Loucy (cell line): Measurements from ENCODE around the gene MKLN1.
A peak's percentile ranks its signal among the peaks of the same experiment; 100 is the strongest.

Experiments used
- H2AFZ ChIP-seq: fragments of 200-600 bp; sonication (generic); 2 replicates; pipeline ENCODE4 v1.6.0; 2016; ENCODE audit warnings: antibody characterized with exemption, mild to moderate bottlenecking, low read length, moderate library complexity
- H3F3A ChIP-seq: fragments of 200-600 bp; 2 replicates; pipeline ENCODE4 v1.6.0; 2016; ENCODE audit warnings: antibody characterized with exemption, low read depth, mild to moderate bottlenecking
- H3K27me3 ChIP-seq: fragments of 200-600 bp; sonication (generic); 2 replicates; pipeline ENCODE4 v1.6.1; 2014; ENCODE audit warnings: low read length, mild to moderate bottlenecking; ENCODE audit not compliant: insufficient read depth, poor library complexity, severe bottlenecking
- H3K36me3 ChIP-seq: fragments of 200-600 bp; sonication (generic); 2 replicates; pipeline ENCODE4 v1.6.1; 2016; ENCODE audit warnings: low read length; ENCODE audit not compliant: insufficient read depth
- H3K4me1 ChIP-seq: fragments of 200-600 bp; sonication (generic); 2 replicates; pipeline ENCODE4 v1.5.1; 2014; ENCODE audit warnings: low read length, mild to moderate bottlenecking; ENCODE audit not compliant: insufficient read depth, poor library complexity, severe bottlenecking
- H3K4me2 ChIP-seq: fragments of 200-600 bp; sonication (generic); 2 replicates; pipeline ENCODE4 v1.6.0; 2014; ENCODE audit warnings: antibody characterized with exemption, low read length, low read depth, mild to moderate bottlenecking; ENCODE audit not compliant: poor library complexity, severe bottlenecking
- H3K4me3 ChIP-seq: fragments of 200-600 bp; sonication (generic); 2 replicates; pipeline ENCODE4 v1.5.1; 2014; ENCODE audit warnings: low read length, mild to moderate bottlenecking, mixed read lengths; ENCODE audit not compliant: poor library complexity, severe bottlenecking
- H3K79me2 ChIP-seq: fragments of 200-600 bp; sonication (generic); 2 replicates; pipeline ENCODE4 v1.6.1; 2014; ENCODE audit warnings: low read length; ENCODE audit not compliant: insufficient read depth
- H3K9ac ChIP-seq: fragments of 200-600 bp; sonication (generic); 2 replicates; pipeline ENCODE4 v1.6.0; 2014; ENCODE audit warnings: mild to moderate bottlenecking, low read depth, low read length, moderate library complexity; ENCODE audit not compliant: poor library complexity, severe bottlenecking
- H3K9me2 ChIP-seq: fragments of 200-600 bp; sonication (generic); replicated peaks from 2 replicates; pipeline ENCODE4 v1.6.1; 2016; ENCODE audit warnings: low read depth, low read length, mixed read lengths
- H3K9me3 ChIP-seq: fragments of 200-600 bp; sonication (generic); 2 replicates; pipeline ENCODE4 v1.6.1; 2014; ENCODE audit warnings: mild to moderate bottlenecking, antibody characterized with exemption, low read length, low read depth; ENCODE audit not compliant: insufficient read depth
- H4K20me1 ChIP-seq: fragments of 200-600 bp; sonication (generic); 2 replicates; pipeline ENCODE4 v1.6.0; 2014; ENCODE audit warnings: antibody characterized with exemption, low read length, mild to moderate bottlenecking; ENCODE audit not compliant: insufficient read depth, poor library complexity, severe bottlenecking
- EZH2phosphoT487 ChIP-seq: fragments of 200-600 bp; IDR thresholded peaks from 2 replicates; pipeline ENCODE4 v1.6.1; 2018; ENCODE audit warnings: antibody characterized with exemption, mild to moderate bottlenecking, moderate library complexity, borderline replicate concordance
- TF ChIP-seq, protein P1 (sequence below): fragments of 200-600 bp; sonication (generic); conservative IDR thresholded peaks from 2 replicates; pipeline ENCODE4 v1.5.1; 2014; ENCODE audit warnings: mild to moderate bottlenecking, antibody characterized with exemption, low read length

Gene MKLN1

DNA sequence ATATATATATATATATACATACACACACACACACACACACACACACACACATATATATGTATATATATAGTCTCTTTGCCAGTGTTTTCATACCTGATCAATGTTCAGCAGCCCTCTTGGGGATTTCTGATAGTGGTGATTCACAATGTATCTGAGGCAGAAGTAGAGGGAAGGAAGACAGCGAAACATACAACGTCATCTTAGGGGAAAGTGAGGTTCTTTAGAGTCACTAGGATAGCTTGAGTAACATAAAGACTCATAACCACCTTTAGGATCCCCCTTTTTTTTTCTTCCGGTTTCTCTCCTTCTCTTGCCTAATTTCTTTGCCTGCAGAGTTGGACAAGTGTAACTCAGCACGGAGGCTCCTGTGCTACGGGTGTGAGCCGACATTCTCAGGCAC lies 172.1 kb downstream of the MKLN1 start:
- Histone ChIP-seq H3K36me3 (peaks cover 3% of the 10 kb centered on the region; the same call in 1 of the 2 replicates), H3K9me3 (no peaks in the 10 kb centered on the region), H3K79me2 (no peaks in the 10 kb centered on the region), H3K9ac (no peak overlapping the region), H3K4me3 (no peak overlapping the region), H2AFZ (no peak overlapping the region), H3K4me1 (peaks cover 30% of the 10 kb centered on the region), H3F3A (no peaks in the 10 kb centered on the region), H4K20me1 (no peaks in the 10 kb centered on the region), H3K9me2 (no peaks in the 10 kb centered on the region), H3K4me2 (no peak overlapping the region), H3K27me3 (no peaks in the 10 kb centered on the region)
- TF ChIP-seq, protein P1, sequence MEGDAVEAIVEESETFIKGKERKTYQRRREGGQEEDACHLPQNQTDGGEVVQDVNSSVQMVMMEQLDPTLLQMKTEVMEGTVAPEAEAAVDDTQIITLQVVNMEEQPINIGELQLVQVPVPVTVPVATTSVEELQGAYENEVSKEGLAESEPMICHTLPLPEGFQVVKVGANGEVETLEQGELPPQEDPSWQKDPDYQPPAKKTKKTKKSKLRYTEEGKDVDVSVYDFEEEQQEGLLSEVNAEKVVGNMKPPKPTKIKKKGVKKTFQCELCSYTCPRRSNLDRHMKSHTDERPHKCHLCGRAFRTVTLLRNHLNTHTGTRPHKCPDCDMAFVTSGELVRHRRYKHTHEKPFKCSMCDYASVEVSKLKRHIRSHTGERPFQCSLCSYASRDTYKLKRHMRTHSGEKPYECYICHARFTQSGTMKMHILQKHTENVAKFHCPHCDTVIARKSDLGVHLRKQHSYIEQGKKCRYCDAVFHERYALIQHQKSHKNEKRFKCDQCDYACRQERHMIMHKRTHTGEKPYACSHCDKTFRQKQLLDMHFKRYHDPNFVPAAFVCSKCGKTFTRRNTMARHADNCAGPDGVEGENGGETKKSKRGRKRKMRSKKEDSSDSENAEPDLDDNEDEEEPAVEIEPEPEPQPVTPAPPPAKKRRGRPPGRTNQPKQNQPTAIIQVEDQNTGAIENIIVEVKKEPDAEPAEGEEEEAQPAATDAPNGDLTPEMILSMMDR, result no peak
- no peak for TF ChIP-seq EZH2phosphoT487

GRCh38 chr7:131500357-131500756 lies 172.7 kb downstream of the MKLN1 start:
- no peaks in the 10 kb centered on the region for H3F3A ChIP-seq

GRCh38 chr7:131501422-131501821 lies 173.7 kb downstream of the MKLN1 start:
- H3K79me2 ChIP-seq, result no peaks in the 10 kb centered on the region
- H4K20me1 ChIP-seq, result no peaks in the 10 kb centered on the region
- peak overlapping the region; percentile 3 for H3K4me3 ChIP-seq
- peak overlapping the region; percentile 53 for H3K4me2 ChIP-seq
- H3K27me3 ChIP-seq, result no peaks in the 10 kb centered on the region
- H3K9me2 ChIP-seq, result no peaks in the 10 kb centered on the region
- H3K36me3 ChIP-seq, result peaks cover 3% of the 10 kb centered on the region; the same call in 1 of the 2 replicates
- H2AFZ ChIP-seq, result no peak overlapping the region
- H3K9ac ChIP-seq, result peak overlapping the region; percentile 51
- no peaks in the 10 kb centered on the region for H3K9me3 ChIP-seq
- H3F3A ChIP-seq, result no peaks in the 10 kb centered on the region
- H3K4me1 ChIP-seq, result peaks cover 30% of the 10 kb centered on the region
- TF ChIP-seq, protein P1, result no peak
- TF ChIP-seq EZH2phosphoT487, result no peak

More at GRCh38 chr7:131500357-131500756, 172.7 kb downstream of the MKLN1 start:
- Histone ChIP-seq H3K79me2 (no peaks in the 10 kb centered on the region), H3K9me3 (no peaks in the 10 kb centered on the region), H3K9ac (no peak overlapping the region), H3K4me2 (no peak overlapping the region), H3K4me3 (no peak overlapping the region), H3K9me2 (no peaks in the 10 kb centered on the region), H2AFZ (no peak overlapping the region), H3K27me3 (no peaks in the 10 kb centered on the region), H3K36me3 (peaks cover 3% of the 10 kb centered on the region; the same call in 1 of the 2 replicates), H3K4me1 (peaks cover 30% of the 10 kb centered on the region), H4K20me1 (no peaks in the 10 kb centered on the region)
- no peak for TF ChIP-seq EZH2phosphoT487
- TF ChIP-seq, protein P1, result no peak
